Stimulated activated CD4-positive, alpha-beta T cell treated with anti-CD3 and anti-CD28 coated beads, Interleukin-4, amount 100 ng/mL, for 48 hours (primary cell): ENCODE data around the gene GNA14.
A peak's percentile ranks its signal among the peaks of the same experiment; 100 is the strongest.

ENCODE experiments used
- DNase-seq, 2 donors: peaks; one replicate each; pipeline ENCODE4 v3.0.0-alpha.2; 2020; ENCODE audit warnings: low read depth in 2 of 2

GNA14 gene

DNA sequence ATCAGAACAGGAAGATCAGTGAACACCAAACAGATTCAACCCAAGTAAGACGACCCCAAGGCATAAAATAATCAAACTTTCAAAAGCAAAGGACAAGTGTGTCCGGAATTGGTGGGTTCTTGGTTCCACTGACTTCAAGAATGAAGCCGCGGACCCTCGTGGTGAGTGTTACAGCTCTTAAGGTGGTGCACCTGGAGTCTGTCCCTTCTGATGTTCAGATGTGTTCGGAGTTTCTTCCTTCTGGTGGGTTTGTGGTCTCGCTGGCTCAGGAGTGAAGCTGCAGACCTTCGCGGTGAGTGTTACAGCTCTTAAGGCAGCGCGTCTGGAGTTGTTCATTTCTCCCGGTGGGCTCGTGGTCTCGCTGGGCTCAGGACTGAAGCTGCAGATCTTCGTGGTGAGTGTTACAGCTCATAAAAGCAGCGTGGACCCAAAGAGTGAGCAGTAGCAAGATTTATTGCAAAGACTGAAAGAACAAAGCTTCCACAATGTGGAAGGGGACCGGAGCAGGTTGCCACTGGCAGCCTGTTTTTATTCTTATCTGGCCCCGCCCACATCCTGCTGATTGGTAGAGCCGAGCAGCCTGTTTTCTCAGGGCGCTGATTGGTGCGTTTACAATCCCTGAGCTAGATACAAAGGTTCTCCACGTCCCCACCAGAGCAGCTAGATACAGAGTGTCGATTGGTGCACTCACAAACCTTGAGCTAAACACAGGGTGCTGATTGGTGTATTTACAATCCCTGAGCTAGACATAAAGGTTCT, 158.5 kb downstream of the GNA14 start:
- peak in 1 of 2 donors; percentile 21 for DNase-seq

- DNase-seq = no peak
Measured at GRCh38 chr9:77488439-77489126, 159.5 kb downstream of the GNA14 start.

DNA sequence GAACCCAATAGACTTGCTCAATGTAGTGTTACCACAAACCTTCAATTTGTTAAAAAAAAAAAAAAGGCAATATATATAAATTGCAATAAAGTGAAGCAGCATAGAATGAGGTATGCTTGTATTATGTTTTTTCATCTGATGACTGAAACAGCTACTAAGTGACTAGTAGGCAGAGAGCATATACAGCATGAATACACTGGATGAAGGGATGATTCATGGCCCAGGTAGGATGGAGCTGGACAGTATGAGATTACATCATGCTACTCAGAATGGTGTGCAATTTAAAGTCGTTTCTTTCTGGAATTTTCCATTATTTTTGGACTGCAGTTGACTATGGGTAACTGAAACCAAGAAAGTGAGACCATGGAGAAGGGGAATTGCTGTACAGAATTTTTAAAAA, 161.2 kb downstream of the GNA14 start:
- no peak for DNase-seq

DNA sequence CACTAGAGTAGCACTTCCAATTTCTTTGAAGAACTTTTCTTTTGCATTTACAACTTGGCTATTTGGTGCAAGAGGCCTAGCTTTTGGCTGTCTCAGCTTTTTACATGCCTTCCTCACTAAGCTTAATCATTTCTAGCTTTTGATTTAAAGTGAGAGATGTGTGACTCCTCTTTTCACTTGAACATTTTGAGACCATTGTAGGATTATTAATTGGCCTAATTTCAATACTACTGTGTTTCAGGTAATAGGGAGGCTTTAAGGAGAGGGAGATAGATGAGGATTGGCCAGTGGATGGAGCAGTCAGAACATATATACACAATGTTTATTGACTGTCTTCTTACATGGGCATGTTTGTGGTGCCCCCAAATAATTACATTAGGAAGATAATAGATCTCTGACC, 161.7 kb downstream of the GNA14 start:
- no peak for DNase-seq

DNA sequence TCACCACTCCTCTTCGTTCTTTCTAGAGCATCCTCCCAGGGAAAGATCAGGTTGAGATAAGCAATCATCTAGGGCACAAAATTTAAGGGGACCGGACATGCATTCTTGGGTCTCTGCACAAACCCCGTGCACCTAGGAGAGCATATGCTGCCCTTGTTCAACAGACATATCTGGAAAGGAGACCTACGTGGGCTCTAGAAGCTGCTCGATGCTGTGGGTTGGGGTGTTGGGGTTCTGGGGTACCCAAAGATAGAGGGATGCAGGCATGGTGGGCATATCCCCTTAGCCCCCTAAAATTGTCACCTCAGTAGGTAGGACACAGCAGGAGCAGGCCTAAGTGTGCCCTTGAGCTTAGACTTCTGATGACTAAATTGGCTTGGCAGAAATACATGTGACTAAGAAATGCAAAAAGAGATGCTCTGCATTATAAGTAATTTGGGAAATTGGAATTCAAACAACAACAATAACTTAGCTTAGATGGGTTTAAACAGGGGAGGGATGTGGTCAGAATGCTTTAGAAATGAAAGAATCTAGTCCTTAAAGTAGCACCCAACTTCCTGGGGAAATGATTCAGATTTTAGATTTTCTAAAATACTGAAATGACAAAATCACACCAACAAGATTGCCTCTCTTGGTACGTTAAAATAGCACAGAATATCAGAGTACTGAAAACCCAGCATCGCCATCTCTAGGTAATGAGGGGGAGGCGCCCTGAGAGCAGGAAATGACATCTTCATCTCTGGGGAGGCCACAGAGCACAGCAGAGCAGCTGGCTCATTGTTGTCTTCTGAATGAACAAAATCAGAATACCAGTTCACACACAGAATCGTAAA, 172.3 kb downstream of the GNA14 start:
- peak; percentile 33 to 46 for DNase-seq

GRCh38 chr9:77474936-77475335, 173.2 kb downstream of the GNA14 start:
- DNase-seq = no peak

- no peak for DNase-seq
Measured at GRCh38 chr9:77472646-77473045, 175.5 kb downstream of the GNA14 start.

- DNase-seq = no peak
Measured at GRCh38 chr9:77471572-77471971, 176.6 kb downstream of the GNA14 start.

DNA sequence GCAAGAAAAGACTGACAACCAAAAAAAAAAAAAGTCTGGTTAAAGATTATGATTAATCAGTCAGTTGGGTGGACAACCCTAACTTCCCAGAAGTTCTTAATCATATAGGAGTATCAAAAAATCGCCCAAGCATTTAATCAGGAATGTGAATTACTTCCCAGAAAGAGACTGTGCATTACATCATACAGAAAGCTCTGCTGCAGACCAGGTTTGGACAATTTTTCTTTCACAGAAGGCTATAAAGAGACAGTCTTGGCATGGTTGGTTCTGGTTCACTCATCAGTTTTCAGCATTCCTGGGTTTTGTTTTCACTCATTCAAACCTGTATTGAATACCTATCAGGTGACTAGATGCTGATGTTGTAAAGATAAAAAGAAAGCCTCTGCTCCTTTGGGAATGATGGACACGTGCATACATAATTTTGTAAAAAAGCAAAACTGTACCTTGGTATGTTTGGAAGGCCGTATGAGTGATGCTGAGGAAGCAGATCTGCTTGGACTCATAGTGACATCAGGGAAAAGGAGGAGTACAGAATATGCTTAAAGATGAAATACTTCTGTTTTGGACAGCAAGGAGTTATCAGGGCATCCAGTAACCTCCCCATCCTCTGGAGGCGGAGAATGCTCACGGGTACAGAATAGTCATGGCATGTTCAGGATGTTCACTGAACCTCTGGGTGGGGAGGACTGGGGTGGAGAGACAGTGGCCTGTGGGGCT, 178.4 kb downstream of the GNA14 start:
- DNase-seq = no peak

- DNase-seq = no peak
Measured at GRCh38 chr9:77464661-77465060, 183.5 kb downstream of the GNA14 start.

GRCh38 chr9:77463151-77463550, 185.0 kb downstream of the GNA14 start:
- no peak for DNase-seq

DNA sequence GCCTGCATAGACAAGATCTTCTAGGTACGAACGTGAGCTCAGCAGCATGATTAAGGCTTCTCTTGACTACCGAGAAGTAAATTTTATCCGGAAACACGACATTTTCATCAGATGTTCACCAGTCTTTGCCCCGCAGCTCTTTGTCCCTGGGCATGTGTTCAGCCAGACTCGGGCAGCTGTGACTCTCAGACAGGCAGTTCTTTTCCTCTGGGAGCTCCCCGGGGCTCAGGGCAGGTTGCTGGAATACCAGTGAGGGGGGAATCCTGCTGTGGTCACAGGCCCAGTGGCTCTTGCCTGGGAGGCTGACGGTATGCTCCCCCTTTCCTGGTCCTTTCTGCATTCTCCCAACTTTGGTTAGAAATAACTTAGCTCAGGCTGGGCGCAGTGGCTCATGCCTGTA, 186.1 kb downstream of the GNA14 start:
- DNase-seq = no peak

DNA sequence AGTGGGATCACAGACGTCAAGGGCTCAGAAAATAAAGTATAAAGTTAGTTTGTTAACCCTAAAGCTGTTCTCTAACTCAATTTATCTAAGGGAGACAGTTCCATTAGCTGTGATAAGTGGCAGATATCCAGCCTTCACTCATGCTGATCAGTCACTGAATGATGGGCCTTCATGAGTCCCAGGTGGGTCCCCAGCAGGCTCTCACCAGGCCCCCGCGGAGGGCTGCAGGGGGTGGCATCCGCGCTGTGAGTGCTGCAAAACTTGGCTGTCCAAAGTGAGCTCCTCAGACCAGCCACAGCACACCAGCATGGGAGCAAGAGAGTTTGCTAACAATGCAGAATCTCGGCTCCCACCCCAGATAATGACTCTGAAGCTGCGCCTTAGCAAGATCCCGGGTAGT, 187.2 kb downstream of the GNA14 start:
- DNase-seq = no peak

DNA sequence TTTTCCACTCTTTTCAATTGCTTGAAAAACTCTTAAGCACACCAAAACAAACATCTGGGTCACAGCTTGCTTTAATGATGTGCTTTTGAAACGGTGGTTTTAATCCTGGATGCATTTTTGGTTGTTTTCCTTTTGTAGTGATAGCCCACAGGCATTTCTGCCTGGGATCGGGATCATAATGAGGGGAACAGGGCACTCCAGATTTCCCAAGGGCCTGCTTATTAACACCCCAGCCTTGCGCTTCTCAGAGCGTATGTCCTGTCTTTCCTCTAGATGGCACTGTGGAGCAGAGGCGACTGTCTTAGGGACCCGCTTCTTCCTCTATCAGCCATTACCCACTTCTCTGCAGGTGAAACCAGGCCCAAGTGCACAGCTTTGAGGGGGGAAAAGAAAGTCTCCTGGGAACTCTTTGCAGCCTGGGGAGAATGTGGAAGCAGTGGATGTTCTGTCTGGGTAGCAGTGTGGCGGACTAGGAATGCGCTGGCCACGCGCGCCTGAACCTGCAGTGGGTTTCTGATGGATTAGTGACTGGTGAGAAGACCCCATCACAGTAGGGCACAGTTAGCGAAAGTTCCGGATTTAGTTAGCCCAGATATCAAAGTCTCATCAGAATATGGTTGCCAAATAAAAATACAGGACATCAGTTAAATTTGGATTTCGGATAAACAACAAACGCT, 190.1 kb downstream of the GNA14 start:
- DNase-seq = peak; percentile 46 to 53

DNA sequence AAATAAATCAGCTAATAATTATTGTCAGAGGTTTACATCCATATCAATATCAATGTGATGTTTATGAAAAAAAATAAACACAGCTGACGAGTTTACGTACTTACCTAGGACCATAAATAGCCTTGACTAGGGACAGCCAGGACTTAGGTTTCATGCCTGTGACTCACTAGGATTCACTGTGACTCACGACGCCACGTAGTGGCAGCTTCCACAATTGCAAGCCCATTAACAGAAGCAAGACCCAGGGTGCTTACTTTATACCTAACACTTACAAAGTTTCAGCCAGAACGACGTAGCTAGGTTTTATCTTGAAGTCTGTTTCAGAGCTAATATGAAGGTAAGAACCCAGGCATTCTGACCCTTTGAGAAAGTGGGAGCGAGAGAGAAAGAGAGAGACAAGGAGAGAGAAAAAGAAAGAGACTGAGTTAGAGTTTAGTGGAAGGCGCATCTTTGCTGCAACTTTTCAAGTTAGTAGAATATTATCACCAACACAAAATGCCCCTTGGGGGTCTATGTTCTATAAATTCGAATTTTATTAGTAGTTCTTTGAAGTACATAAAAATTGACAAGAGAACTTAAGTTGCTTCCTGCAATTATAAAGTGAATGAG, 191.2 kb downstream of the GNA14 start:
- DNase-seq = peak; percentile 75 to 77

DNA sequence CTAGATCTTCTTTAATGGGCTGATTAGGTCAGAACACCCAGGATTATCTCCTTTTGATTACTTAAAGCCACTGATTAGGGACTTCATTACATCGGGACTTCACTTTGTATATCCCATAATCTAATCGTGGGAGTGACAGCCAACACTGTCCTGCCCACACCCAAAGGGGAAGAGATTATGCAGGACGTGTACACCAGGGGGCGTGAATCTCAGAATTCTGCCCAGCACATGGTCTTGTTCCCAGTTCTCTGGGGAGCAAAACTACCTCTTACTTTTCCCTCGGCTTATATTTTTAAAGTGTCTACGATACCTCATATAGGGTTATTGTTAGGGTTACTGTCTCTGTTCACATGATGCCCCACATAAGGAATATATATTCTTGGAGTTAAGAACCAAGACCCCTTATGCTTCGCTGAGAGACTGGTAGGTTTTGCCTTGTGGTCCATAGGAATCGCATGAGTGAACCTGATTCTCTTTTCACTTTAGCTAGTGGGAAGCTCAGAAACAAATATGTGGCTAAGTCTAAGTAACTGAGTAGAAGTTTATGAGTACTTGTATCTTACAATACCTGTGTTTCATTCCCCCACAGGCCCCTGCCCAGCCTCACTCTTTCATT, 192.7 kb downstream of the GNA14 start:
- DNase-seq = peak; percentile 16 to 40

DNA sequence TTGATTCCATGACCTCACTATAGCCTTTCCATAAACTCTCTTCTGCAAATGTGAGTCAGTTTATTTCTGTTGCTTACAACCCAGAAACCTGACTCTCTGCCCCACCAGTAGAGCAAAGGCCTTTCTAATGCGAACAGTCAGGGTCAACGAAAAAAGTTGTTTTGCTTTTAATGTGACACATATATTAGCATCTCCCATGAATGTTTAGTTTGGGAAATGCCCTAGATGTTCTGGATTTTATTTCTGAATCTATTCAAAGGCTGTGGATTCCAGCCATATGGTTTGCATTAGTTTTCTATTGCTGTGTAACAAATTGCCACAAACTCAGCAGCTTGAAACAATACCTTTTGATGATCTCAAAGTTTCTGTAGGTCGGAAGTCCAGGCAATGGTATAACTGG, 193.5 kb downstream of the GNA14 start:
- DNase-seq = no peak

- DNase-seq = no peak
Measured at GRCh38 chr9:77453825-77454647, 194.1 kb downstream of the GNA14 start.

GRCh38 chr9:77451507-77451906, 196.6 kb downstream of the GNA14 start:
- no peak for DNase-seq

DNA sequence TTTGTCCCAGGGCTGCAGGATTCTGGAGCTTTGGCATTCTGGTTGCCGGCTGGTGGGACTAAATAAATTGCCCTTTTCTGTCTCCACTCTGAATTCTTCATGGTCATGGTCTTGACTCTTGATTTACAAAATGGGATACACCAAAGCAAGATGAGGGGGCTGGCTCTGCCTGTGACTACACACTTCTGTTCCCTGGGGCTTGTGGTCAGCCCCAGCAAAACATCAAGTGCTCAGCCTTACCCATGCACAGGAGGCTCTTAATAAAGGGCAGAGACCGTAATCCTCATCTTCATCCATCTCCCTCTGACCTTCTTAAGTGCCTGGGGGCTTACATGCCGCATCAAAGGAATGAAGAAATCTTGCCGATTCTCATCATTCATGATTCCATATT, 198.0 kb downstream of the GNA14 start:
- DNase-seq = no peak
